NCI-H2196 (cell line): Measurements from ENCODE around the gene PHF2.
A peak's percentile ranks its signal among the peaks of the same experiment; 100 is the strongest.
"Not testable (repeated sequence)": the region's sequence is repeated elsewhere in the genome, so short reads cannot be mapped to it uniquely, and the experiment has no call there.

Experiments
- DNase-seq: peaks from one replicate; lab custom pipeline; 2025; ENCODE audit not compliant: unreplicated experiment; lab: John Stamatoyannopoulos, UW

The PHF2 gene

GRCh38 chr9:93663877-93664548, 87.6 kb downstream of the PHF2 start:
- DNase-seq = no peak

- DNase-seq = no peak
Observed at GRCh38 chr9:93664549-93665120, 88.3 kb downstream of the PHF2 start.

- no peak for DNase-seq
Observed at GRCh38 chr9:93665128-93665636, 88.8 kb downstream of the PHF2 start.

- no peak for DNase-seq
Observed at GRCh38 chr9:93665637-93666438, 89.5 kb downstream of the PHF2 start.

- not testable (repeated sequence) for DNase-seq
Observed at GRCh38 chr9:93666439-93666784, 90.0 kb downstream of the PHF2 start.

GRCh38 chr9:93667006-93667405, 90.6 kb downstream of the PHF2 start:
- no peak for DNase-seq

- DNase-seq = no peak
Observed at GRCh38 chr9:93667627-93668026, 91.2 kb downstream of the PHF2 start.

- no peak for DNase-seq
Observed at GRCh38 chr9:93668261-93668871, 92.0 kb downstream of the PHF2 start.

DNA sequence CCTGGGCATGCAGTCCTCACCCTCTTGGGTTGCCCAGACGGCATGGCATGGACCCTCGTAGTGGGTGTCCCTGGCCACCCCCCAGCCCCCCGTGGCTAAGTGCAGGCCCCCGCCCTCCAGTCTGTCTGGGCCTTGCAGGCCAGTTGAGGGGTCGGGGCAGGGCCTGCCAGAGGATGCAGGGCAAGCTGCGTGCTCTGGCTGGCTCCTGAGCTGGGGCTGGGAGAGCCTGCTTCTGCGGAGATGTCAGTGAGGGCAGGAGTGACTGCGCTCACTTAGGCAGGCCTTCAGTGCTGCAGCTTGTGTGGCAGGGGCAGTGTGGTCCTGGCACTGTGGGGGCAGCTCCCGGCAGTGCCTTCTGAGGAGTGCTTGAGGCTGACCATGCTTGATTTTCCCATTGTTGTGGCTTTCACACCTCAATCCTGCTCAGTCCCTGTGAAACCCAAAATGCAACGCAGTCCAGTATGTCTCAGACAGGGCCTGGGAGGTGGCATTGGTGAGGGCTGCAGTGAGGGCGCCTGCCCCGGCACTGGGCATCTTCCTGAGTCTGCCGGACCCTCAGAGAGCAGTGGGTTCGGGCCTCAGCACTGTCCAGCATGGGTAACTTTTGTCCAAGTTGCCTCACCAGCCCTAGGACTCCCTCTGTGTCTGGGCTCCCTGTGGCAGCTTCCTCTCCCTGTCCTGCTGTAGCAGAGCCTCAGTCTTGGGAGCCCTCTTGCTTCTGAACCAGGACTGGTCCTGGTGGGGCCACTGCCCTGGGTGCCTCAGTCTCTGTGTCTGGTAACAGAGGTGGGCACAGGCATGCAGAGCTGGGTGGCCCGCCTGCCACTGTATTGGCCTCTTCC, 93.0 kb downstream of the PHF2 start:
- no peak for DNase-seq

DNA sequence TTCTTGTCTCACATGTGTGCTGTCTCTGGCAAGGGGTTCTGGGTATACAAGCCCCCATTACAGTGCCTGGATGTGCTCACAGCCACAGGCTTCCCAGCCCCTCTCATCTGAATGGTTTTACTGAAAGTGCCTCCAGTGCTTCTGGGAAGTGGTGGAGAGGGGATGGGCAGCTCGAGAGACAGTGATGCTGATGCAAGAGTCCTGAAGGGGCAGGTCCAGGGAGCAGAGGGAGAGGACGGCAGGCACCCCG, 93.5 kb downstream of the PHF2 start:
- no peak for DNase-seq

GRCh38 chr9:93670208-93671019, 94.0 kb downstream of the PHF2 start:
- no peak for DNase-seq

GRCh38 chr9:93671020-93671338, 94.6 kb downstream of the PHF2 start:
- DNase-seq = no peak

- DNase-seq = not testable (repeated sequence)
Observed at GRCh38 chr9:93672330-93673020, 96.1 kb downstream of the PHF2 start.

GRCh38 chr9:93673021-93673838, 96.8 kb downstream of the PHF2 start:
- DNase-seq = peak; percentile 65

DNA sequence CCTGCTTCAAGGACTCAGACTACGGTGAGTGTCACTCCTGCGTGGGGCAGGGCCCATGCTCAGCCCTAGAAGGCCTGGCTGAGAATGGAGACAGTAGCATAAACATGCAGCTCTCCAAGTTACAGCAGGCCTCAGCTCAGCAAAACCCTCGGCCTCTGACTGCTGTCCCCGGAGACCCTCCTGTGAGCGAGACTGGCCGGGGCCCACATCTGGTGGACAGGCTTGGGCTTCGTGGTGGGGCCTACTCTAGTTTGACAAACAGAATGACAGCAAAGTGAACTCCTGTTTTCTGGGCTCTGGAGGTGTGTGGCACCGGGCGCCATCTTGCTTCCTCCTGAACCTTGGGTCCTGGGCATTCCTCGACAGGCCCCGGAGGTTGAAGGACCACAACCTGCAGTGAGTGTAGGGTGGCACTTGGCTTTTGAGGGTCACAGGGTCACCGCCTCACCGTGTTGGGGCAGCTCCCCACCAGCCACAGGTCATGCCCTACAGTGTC, 97.5 kb downstream of the PHF2 start:
- no peak for DNase-seq

DNA sequence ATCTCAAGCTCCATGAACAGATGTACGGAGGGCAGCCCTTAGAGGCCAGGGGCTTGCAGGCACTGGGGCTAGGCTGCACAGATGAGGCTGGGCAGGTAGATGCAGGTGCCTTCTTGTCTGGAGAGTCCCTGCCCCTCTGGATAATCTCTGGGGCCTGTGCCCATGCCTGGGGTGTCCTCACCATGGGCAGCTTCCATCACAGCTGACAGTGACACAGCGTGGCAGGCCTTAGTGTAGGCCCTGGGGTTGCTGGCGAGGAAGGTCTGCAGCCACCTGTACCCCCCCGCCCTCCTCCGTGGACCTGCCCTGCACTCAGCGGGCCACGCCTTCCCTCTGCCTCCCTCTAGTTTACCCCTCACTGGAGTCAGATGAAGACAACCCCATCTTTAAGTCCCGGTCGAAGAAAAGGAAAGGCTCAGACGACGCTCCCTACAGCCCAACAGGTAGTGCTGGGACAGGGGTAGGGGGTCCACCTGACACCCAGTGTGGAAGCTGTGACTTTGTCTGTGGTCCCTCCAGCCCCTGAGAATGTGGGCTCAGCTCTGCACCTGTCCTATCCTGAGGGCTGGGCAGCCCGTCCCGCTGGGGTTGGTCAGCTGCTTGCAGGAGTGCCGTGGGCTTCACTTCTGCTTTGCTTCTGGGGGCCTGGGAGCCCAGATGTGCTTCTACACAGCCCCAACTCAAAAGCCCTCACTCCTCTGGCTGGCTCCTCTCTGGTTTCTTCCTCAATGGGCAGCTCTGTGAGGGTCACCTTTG, 98.4 kb downstream of the PHF2 start:
- no peak for DNase-seq

- DNase-seq = no peak
Observed at GRCh38 chr9:93675336-93676150, 99.2 kb downstream of the PHF2 start.
